Measurements from ENCODE around the gene ZSCAN25.

DNA sequence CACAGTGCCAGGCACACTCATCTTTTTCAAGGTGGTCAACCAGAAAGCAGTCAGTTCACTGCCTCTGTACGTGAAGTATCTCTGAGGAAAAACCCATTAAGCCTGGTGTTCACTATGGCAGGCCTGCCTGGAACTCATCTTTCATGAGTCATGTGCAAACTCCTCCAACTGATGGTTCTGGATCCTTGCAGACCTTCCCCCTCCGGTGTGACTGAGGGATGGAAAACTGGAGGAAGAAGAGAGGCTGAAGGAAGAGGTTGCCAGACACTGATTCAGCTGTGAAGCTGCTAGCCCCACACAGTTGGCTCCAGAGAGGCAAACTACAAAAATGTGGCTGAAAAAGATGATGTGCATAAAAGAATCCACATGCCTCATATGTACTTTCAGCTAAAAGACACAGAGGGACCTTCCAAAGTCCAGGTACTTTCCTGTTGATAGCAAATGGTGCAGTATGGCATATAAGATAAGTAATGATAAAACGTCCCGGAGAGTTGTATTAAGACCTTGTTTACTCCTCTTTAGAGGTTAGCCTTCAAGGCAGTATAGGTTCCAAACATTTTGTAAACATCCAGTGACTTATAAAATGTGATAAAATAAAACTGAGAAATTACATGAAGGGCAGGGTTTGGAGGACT lies 60.4 kb downstream of the ZSCAN25 start:
- TF ChIP-seq, protein P1, sequence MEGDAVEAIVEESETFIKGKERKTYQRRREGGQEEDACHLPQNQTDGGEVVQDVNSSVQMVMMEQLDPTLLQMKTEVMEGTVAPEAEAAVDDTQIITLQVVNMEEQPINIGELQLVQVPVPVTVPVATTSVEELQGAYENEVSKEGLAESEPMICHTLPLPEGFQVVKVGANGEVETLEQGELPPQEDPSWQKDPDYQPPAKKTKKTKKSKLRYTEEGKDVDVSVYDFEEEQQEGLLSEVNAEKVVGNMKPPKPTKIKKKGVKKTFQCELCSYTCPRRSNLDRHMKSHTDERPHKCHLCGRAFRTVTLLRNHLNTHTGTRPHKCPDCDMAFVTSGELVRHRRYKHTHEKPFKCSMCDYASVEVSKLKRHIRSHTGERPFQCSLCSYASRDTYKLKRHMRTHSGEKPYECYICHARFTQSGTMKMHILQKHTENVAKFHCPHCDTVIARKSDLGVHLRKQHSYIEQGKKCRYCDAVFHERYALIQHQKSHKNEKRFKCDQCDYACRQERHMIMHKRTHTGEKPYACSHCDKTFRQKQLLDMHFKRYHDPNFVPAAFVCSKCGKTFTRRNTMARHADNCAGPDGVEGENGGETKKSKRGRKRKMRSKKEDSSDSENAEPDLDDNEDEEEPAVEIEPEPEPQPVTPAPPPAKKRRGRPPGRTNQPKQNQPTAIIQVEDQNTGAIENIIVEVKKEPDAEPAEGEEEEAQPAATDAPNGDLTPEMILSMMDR (IDR thresholded peaks at IDR 0.05) = no peak
- no peak for TF ChIP-seq POLR2A (IDR thresholded peaks at IDR 0.05)
